ENCODE results near the gene STOML1.

DNA sequence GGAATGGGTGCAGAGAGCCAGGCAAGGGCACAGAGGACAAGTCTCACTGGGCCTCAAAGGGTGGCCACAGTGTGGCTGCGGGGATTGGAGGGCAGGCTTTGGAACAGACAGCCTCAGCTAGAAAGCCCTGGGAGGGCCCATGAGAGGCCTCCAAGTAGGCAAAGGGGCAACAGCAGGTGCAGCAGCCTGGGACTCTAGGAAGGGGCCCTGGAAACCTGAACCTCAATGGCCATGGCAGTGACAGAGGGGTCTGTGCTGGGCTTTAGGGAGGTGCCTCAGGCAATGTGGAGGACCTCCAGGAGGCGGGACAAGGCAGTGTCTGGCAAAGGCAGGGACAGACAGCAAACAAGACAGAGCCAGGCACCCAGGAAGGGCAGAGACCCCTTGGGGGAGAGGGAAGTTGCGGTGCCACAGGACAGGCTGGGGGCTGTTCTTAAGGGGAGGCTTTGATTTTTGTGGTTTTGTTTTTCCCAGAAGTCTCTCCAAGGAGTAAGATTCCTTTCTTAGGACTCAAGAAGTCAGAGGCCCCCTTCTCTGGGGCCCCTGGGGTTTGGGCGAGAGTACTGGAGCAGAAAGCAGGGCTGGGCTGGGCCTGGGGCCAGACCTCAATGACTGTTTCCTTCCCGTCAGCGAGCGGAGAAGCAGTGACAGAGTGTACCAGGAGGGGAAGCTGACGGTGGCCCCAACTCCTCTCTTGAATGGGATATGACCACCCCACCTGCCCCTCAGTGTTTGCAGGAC lies 9.7 kb downstream of the STOML1 start:
- TF ChIP-seq TAF1 (IDR thresholded peaks at IDR 0.05; ENCODE audit: borderline replicate concordance, low read depth, low read length): peak; percentile 21; the same call in 1 of the 2 replicates
- TF ChIP-seq, protein P1, sequence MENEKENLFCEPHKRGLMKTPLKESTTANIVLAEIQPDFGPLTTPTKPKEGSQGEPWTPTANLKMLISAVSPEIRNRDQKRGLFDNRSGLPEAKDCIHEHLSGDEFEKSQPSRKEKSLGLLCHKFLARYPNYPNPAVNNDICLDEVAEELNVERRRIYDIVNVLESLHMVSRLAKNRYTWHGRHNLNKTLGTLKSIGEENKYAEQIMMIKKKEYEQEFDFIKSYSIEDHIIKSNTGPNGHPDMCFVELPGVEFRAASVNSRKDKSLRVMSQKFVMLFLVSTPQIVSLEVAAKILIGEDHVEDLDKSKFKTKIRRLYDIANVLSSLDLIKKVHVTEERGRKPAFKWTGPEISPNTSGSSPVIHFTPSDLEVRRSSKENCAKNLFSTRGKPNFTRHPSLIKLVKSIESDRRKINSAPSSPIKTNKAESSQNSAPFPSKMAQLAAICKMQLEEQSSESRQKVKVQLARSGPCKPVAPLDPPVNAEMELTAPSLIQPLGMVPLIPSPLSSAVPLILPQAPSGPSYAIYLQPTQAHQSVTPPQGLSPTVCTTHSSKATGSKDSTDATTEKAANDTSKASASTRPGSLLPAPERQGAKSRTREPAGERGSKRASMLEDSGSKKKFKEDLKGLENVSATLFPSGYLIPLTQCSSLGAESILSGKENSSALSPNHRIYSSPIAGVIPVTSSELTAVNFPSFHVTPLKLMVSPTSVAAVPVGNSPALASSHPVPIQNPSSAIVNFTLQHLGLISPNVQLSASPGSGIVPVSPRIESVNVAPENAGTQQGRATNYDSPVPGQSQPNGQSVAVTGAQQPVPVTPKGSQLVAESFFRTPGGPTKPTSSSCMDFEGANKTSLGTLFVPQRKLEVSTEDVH (IDR thresholded peaks at IDR 0.05; ENCODE audit: low read depth, partially characterized antibody): no peak
- no peak for TF ChIP-seq CTCF (IDR thresholded peaks at IDR 0.05 in 2 of 3, conservative IDR thresholded peaks at IDR 0.05 in 1 of 3; ENCODE audit: control insufficient read depth in 2 of 3, extremely low read depth in 1 of 3, insufficient read depth in 1 of 3, low read depth in 3 of 3, low read length in 3 of 3)
- TF ChIP-seq MYC (IDR thresholded peaks at IDR 0.05; ENCODE audit: insufficient read depth, insufficient read length, insufficient replicate concordance, low read length, severe bottlenecking): no peak
- TF ChIP-seq, protein P2, sequence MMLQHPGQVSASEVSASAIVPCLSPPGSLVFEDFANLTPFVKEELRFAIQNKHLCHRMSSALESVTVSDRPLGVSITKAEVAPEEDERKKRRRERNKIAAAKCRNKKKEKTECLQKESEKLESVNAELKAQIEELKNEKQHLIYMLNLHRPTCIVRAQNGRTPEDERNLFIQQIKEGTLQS (IDR thresholded peaks at IDR 0.05; ENCODE audit: borderline replicate concordance, extremely low read depth, low read depth, low read length): no peak
- no peak for TF ChIP-seq CUX1 (IDR thresholded peaks at IDR 0.05; ENCODE audit: insufficient replicate concordance, low read depth, low read length)
- TF ChIP-seq POLR2AphosphoS5 (IDR thresholded peaks at IDR 0.05; ENCODE audit: low read length): peak; percentile 45; the same call in 1 of the 2 replicates
- no peak for TF ChIP-seq JUND (IDR thresholded peaks at IDR 0.05; ENCODE audit: low read depth, low read length)
- no peak for TF ChIP-seq SIN3A (IDR thresholded peaks at IDR 0.05; ENCODE audit: low read depth, low read length)
- no peak for TF ChIP-seq MAX (IDR thresholded peaks at IDR 0.05; ENCODE audit: low read depth, low read length)
